OCI-LY1 (cell line): ENCODE results near the gene FAM151A.

ENCODE experiments used
- H2AFZ ChIP-seq: fragments of 200-600 bp; sonication (generic), shearing (Covaris generic); 2 replicates; pipeline ENCODE4 v1.6.0; 2014; ENCODE audit warnings: antibody characterized with exemption, mild to moderate bottlenecking, low read length
- H3F3A ChIP-seq: fragments of 200-600 bp; sonication (generic), shearing (Covaris generic); 2 replicates; pipeline ENCODE4 v1.6.0; 2014; ENCODE audit warnings: mild to moderate bottlenecking, antibody characterized with exemption, low read length, moderate library complexity; ENCODE audit not compliant: insufficient read depth
- H3K27ac ChIP-seq: fragments of 200-600 bp; sonication (generic); 2 replicates; pipeline ENCODE4 v1.5.1; 2014; ENCODE audit warnings: low read length, mixed run types, mild to moderate bottlenecking, low read depth; ENCODE audit not compliant: poor library complexity, severe bottlenecking
- H3K27me3 ChIP-seq: fragments of 200-600 bp; sonication (generic); 2 replicates; pipeline ENCODE4 v1.6.0; 2014; ENCODE audit warnings: antibody characterized with exemption, mild to moderate bottlenecking, low read length, moderate library complexity; ENCODE audit not compliant: insufficient read depth
- H3K36me3 ChIP-seq: fragments of 200-600 bp; sonication (generic); 2 replicates; pipeline ENCODE4 v1.6.1; 2014; ENCODE audit warnings: mild to moderate bottlenecking, antibody characterized with exemption, low read length, moderate library complexity, mixed read lengths; ENCODE audit not compliant: insufficient read depth
- H3K4me1 ChIP-seq: fragments of 200-600 bp; sonication (generic); 2 replicates; pipeline ENCODE4 v1.5.1; 2014; ENCODE audit warnings: mild to moderate bottlenecking, low read length, moderate library complexity; ENCODE audit not compliant: insufficient read depth, severe bottlenecking
- H3K4me2 ChIP-seq: fragments of 200-600 bp; sonication (generic), shearing (Covaris generic); 2 replicates; pipeline ENCODE4 v1.6.1; 2014; ENCODE audit warnings: low read length
- H3K4me3 ChIP-seq: fragments of 200-600 bp; sonication (generic); 2 replicates; pipeline ENCODE4 v1.5.1; 2014; ENCODE audit warnings: low read length, low read depth, mild to moderate bottlenecking, mixed read lengths; ENCODE audit not compliant: poor library complexity, severe bottlenecking
- H3K79me2 ChIP-seq: fragments of 200-600 bp; shearing (Covaris generic); 2 replicates; pipeline ENCODE4 v1.6.1; 2016; ENCODE audit warnings: mixed run types, low read length, mixed read lengths; ENCODE audit not compliant: insufficient read depth
- H3K9ac ChIP-seq: fragments of 200-600 bp; sonication (generic), shearing (Covaris generic); 2 replicates; pipeline ENCODE4 v1.6.1; 2014; ENCODE audit warnings: mild to moderate bottlenecking, low read length, mixed read lengths
- H3K9me2 ChIP-seq: fragments of 200-600 bp; sonication (generic), shearing (Covaris generic); 2 replicates; pipeline ENCODE4 v1.6.1; 2014; ENCODE audit warnings: low read depth, mild to moderate bottlenecking, low read length, mixed read lengths
- H3K9me3 ChIP-seq: fragments of 200-600 bp; shearing (Covaris generic); 2 replicates; pipeline ENCODE4 v1.6.1; 2014; ENCODE audit warnings: low read length, mixed read lengths
- H4K20me1 ChIP-seq: fragments of 200-600 bp; sonication (generic), shearing (Covaris generic); 2 replicates; pipeline ENCODE4 v1.6.0; 2016; ENCODE audit warnings: mild to moderate bottlenecking, low read length; ENCODE audit not compliant: insufficient read depth
- CTCF ChIP-seq: fragments of 200-600 bp; sonication (generic), shearing (Covaris generic); IDR thresholded peaks from 2 replicates; pipeline ENCODE4 v1.5.1; 2017; ENCODE audit warnings: mild to moderate bottlenecking, antibody characterized with exemption, low read length, moderate library complexity, mixed read lengths
- EZH2 ChIP-seq: fragments of 200-600 bp; sonication (generic), shearing (Covaris generic); IDR thresholded peaks from 2 replicates; pipeline ENCODE4 v1.8.0; 2017; ENCODE audit warnings: borderline replicate concordance, mixed run types, mild to moderate bottlenecking, antibody characterized with exemption, low read length, moderate library complexity, mixed read lengths

Gene FAM151A

GRCh38 chr1:54645806-54646676, 22.7 kb upstream of the FAM151A start:
- no peak for TF ChIP-seq EZH2
- no peak for TF ChIP-seq CTCF
- H3K9me3 ChIP-seq: peaks cover 7% of the 10 kb centered on the region; the same call in 1 of the 2 replicates
- no peaks in the 10 kb centered on the region for H3K4me1 ChIP-seq
- H3F3A ChIP-seq: no peaks in the 10 kb centered on the region
- H2AFZ ChIP-seq: no peak overlapping the region
- H3K79me2 ChIP-seq: no peaks in the 10 kb centered on the region
- H3K4me3 ChIP-seq: no peak overlapping the region
- H4K20me1 ChIP-seq: no peaks in the 10 kb centered on the region
- H3K27ac ChIP-seq: no peak overlapping the region
- H3K9ac ChIP-seq: no peak overlapping the region
- no peaks in the 10 kb centered on the region for H3K27me3 ChIP-seq
- no peak overlapping the region for H3K4me2 ChIP-seq
- H3K36me3 ChIP-seq: no peaks in the 10 kb centered on the region; the same call in 1 of the 2 replicates
- no peaks in the 10 kb centered on the region for H3K9me2 ChIP-seq

- no peak overlapping the region for H3K4me3 ChIP-seq
- no peaks in the 10 kb centered on the region for H3F3A ChIP-seq
- no peak overlapping the region for H3K4me2 ChIP-seq
- H2AFZ ChIP-seq: no peak overlapping the region
- no peak overlapping the region for H3K27ac ChIP-seq
- no peaks in the 10 kb centered on the region for H3K9me2 ChIP-seq
- H3K9ac ChIP-seq: no peak overlapping the region
- no peaks in the 10 kb centered on the region for H3K79me2 ChIP-seq
- H3K4me1 ChIP-seq: no peaks in the 10 kb centered on the region
- H4K20me1 ChIP-seq: no peaks in the 10 kb centered on the region
- no peaks in the 10 kb centered on the region for H3K27me3 ChIP-seq
- H3K9me3 ChIP-seq: peaks cover 7% of the 10 kb centered on the region; the same call in 1 of the 2 replicates
- H3K36me3 ChIP-seq: no peaks in the 10 kb centered on the region; the same call in 1 of the 2 replicates
- TF ChIP-seq CTCF (no peak), EZH2 (no peak)
Observed at GRCh38 chr1:54643736-54644135, 20.4 kb upstream of the FAM151A start.

GRCh38 chr1:54640863-54641836, 17.8 kb upstream of the FAM151A start, which contains the start of gene MROH7:
MROH7 (plus strand) TSS chr1:54641786; CDS start chr1:54652927, 11,141 bp downstream.
- Histone ChIP-seq H3K4me3 (no peak within 1 kb of the TSS), H2AFZ (no peak within 1 kb of the TSS), H3K27ac (no peak within 1 kb of the TSS), H4K20me1 (no peaks in the 10 kb centered on the region), H3K79me2 (no peaks in the 10 kb centered on the region), H3K4me2 (no peak within 1 kb of the TSS), H3K9me2 (no peaks in the 10 kb centered on the region), H3K9me3 (peaks cover 7% of the 10 kb centered on the region; the same call in 1 of the 2 replicates), H3K36me3 (no peaks in the 10 kb centered on the region; the same call in 1 of the 2 replicates), H3F3A (no peaks in the 10 kb centered on the region), H3K27me3 (no peaks in the 10 kb centered on the region), H3K4me1 (no peaks in the 10 kb centered on the region), H3K9ac (no peak within 1 kb of the TSS)
- TF ChIP-seq CTCF: no peak
- no peak for TF ChIP-seq EZH2
